HL-60 (cell line): Measurements from ENCODE around the gene GNGT2.

Source experiments
- DNase-seq, 2 experiments: peaks; one replicate each; pipeline ENCODE4 v3.0.0-alpha.2; 2010 to 2020; ENCODE audit warnings: low read depth in 1 of 2, low spot score in 1 of 2
- H3K27ac ChIP-seq: fragments of 250-450 bp; sonication (Bioruptor Pico); replicated peaks from 2 replicates; pipeline ENCODE4 v1.5.1; 2020; ENCODE audit warnings: mild to moderate bottlenecking, moderate library complexity
- H3K27me3 ChIP-seq: fragments of 250-450 bp; sonication (Bioruptor Pico); 2 replicates; pipeline ENCODE4 v1.5.1; 2021; ENCODE audit warnings: mild to moderate bottlenecking, moderate library complexity; ENCODE audit not compliant: insufficient read depth, poor library complexity, severe bottlenecking
- H3K4me3 ChIP-seq: replicated peaks from 2 replicates; pipeline ENCODE4 v1.5.1; 2011; ENCODE audit warnings: mild to moderate bottlenecking, control low read depth, low read length; ENCODE audit not compliant: insufficient read depth
- GABPA ChIP-seq: IDR thresholded peaks from 2 replicates; pipeline ENCODE4 v1.6.1; 2012; ENCODE audit warnings: low read depth
- POLR2AphosphoS5 ChIP-seq: IDR thresholded peaks from 2 replicates; pipeline ENCODE4 v1.6.1; 2012; ENCODE audit warnings: low read depth
- REST ChIP-seq: IDR thresholded peaks from 2 replicates; pipeline ENCODE4 v1.6.1; 2012; ENCODE audit warnings: low read depth; ENCODE audit not compliant: insufficient replicate concordance
- SPI1 ChIP-seq: IDR thresholded peaks from 2 replicates; pipeline ENCODE4 v1.6.1; 2012; ENCODE audit warnings: low read depth, mild to moderate bottlenecking, borderline replicate concordance
- TF ChIP-seq, protein P1 (sequence below): IDR thresholded peaks from one replicate; pipeline ENCODE4 v1.5.1; 2011; ENCODE audit warnings: low read length, control low read depth, inconsistent platforms; ENCODE audit not compliant: insufficient read depth

The GNGT2 gene

DNA sequence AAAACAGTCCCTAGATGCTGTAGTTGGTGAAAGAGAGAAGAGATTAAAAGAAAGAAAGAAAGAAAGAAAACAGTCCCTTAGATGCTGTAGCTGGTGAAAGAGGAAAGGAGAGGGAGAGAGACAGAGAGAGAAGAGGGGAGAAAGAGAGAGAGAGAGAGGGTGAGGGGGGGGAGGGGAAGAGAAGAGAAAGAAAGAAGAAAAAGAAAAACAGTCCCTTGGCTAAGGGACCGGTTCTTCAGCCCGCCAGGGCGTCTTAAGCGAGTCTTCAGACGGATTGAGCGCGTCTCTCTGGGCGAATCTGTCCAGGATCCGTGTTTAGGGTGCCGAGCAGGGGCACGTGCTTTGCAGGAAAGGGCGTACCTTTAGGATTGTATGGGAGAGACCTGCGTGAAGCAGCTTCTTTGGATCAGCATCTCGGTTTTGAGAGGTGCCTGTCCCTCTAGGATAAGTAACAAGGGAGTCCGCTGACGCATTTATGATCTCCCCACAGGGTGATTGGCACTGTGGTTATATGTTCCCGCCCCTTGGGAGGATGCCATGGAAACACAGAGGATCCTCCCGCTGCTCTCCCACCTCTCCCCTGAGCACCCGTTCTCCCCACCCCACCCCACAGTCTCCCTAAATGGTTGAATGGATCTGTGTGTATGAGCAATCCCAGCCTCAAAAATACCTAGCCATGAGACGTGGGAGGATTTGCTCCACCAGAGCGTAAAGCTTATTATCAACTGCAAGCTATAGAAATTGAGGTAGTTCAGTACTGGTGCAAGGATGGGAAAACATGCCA lies 16.7 kb downstream of the GNGT2 start:
- peak overlapping the region; percentile 55 for H3K4me3 ChIP-seq
- peak overlapping the region; percentile 99 for H3K27ac ChIP-seq
- DNase-seq, result peak; percentile 46 to 69
- no peaks in the 10 kb centered on the region for H3K27me3 ChIP-seq
- TF ChIP-seq POLR2AphosphoS5, result no peak
- peak; percentile 10; the same call in 1 of the 2 replicates for TF ChIP-seq SPI1

- peak overlapping the region; percentile 55 for H3K4me3 ChIP-seq
- TF ChIP-seq, protein P1, sequence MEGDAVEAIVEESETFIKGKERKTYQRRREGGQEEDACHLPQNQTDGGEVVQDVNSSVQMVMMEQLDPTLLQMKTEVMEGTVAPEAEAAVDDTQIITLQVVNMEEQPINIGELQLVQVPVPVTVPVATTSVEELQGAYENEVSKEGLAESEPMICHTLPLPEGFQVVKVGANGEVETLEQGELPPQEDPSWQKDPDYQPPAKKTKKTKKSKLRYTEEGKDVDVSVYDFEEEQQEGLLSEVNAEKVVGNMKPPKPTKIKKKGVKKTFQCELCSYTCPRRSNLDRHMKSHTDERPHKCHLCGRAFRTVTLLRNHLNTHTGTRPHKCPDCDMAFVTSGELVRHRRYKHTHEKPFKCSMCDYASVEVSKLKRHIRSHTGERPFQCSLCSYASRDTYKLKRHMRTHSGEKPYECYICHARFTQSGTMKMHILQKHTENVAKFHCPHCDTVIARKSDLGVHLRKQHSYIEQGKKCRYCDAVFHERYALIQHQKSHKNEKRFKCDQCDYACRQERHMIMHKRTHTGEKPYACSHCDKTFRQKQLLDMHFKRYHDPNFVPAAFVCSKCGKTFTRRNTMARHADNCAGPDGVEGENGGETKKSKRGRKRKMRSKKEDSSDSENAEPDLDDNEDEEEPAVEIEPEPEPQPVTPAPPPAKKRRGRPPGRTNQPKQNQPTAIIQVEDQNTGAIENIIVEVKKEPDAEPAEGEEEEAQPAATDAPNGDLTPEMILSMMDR, result no peak
- TF ChIP-seq SPI1, result peak; percentile 27; the same call in 1 of the 2 replicates
- peak; percentile 59 for TF ChIP-seq REST
- TF ChIP-seq POLR2AphosphoS5, result peak; percentile 79
- peak; percentile 52; the same call in 1 of the 2 replicates for TF ChIP-seq GABPA
- DNase-seq, result peak; percentile 91 to 92
- H3K27ac ChIP-seq, result peak overlapping the region; percentile 99
- no peaks in the 10 kb centered on the region for H3K27me3 ChIP-seq
Observed at GRCh38 chr17:49191917-49192741, 18.2 kb downstream of the GNGT2 start.

- Histone ChIP-seq H3K27ac (peak overlapping the region; percentile 99), H3K4me3 (peak overlapping the region; percentile 55), H3K27me3 (no peaks in the 10 kb centered on the region)
- no peak for DNase-seq
- TF ChIP-seq REST, result no peak
- TF ChIP-seq GABPA, result 0 out of 2 replicates have a peak, but pooled peaks have one; percentile 8
Observed at GRCh38 chr17:49191409-49191916, 18.9 kb downstream of the GNGT2 start.

GRCh38 chr17:49190932-49191331 lies 19.4 kb downstream of the GNGT2 start:
- no peak for DNase-seq
- Histone ChIP-seq H3K27ac (no peak overlapping the region), H3K4me3 (no peak overlapping the region), H3K27me3 (no peaks in the 10 kb centered on the region)
- no peak for TF ChIP-seq POLR2AphosphoS5
- no peak for TF ChIP-seq REST
- no peak for TF ChIP-seq GABPA
- TF ChIP-seq SPI1, result no peak
- TF ChIP-seq, protein P1, result no peak
